Stomach smooth muscle (tissue), 2 donors: Measurements from ENCODE around the gene CAMP.
"Not testable (repeated sequence)": the region's sequence is repeated elsewhere in the genome, so short reads cannot be mapped to it uniquely, and the experiment has no call there.

Source experiments
- H3K27ac ChIP-seq: one replicate; pipeline ENCODE4 v1.7.0; 2013; ENCODE audit warnings: mild to moderate bottlenecking, low read length, inconsistent platforms
- H3K27me3 ChIP-seq, 2 donors: one replicate each; pipeline ENCODE4 v1.7.0; 2013; ENCODE audit warnings: low read length in 2 of 2; ENCODE audit not compliant: insufficient read depth in 2 of 2, control insufficient read depth in 1 of 2
- H3K36me3 ChIP-seq, 2 donors: one replicate each; pipeline ENCODE4 v1.7.0; 2013; ENCODE audit warnings: low read length in 2 of 2; ENCODE audit not compliant: control insufficient read depth in 2 of 2, insufficient read depth in 2 of 2
- H3K4me1 ChIP-seq: one replicate; pipeline ENCODE4 v1.7.0; 2013; ENCODE audit warnings: low read length; ENCODE audit not compliant: control insufficient read depth, insufficient read depth
- H3K4me3 ChIP-seq, 2 donors: one replicate each; pipeline ENCODE4 v1.7.0; 2013; ENCODE audit warnings: low read length in 2 of 2
- H3K9ac ChIP-seq, 2 donors: one replicate each; pipeline ENCODE4 v1.7.0; 2013; ENCODE audit warnings: low read length in 2 of 2, mild to moderate bottlenecking in 1 of 2
- H3K9me3 ChIP-seq, 2 donors: one replicate each; pipeline ENCODE4 v1.7.0; 2013; ENCODE audit warnings: low read length in 2 of 2; ENCODE audit not compliant: control insufficient read depth in 2 of 2
- donor health status: healthy.
- donor health status: Pancreatic carcinoma.

The CAMP gene

DNA sequence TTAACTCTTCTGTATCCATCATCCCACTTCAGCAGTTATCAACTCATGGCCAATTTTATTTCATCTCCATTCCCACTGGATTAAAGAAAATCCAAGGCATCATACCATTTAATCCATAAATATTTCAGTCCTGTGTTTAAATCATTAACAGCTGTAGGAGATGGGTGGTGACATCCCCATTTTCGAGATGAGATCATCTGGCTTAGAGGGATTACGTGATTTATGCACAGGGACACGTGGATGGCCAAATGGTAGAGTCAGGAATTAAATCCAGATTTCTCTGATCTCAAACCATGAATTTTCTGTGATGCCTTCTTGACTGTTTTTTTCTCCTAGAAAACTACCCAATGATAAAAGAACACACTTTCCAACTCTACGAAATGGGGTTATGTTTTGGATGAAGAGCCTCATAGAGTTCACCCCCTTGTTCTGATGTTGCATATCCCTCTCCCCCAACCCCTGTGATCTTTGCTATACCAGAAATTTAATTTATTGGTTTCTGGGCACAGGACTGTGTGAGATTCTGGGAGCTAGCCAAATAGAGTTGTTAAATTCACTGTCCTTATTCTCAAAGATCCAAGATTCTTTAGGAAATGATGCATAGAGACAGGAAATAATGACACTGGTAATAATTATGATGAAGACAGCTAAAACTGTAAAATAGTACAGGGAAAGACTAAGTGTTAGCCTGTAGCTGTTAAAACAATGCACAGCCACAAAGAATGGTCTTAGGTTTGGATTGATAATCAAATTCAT, 25.0 kb downstream of the CAMP start:
- no peak overlapping the region for H3K27ac ChIP-seq
- H3K9ac ChIP-seq = no peak overlapping the region
- no peaks in the 10 kb centered on the region for H3K27me3 ChIP-seq

DNA sequence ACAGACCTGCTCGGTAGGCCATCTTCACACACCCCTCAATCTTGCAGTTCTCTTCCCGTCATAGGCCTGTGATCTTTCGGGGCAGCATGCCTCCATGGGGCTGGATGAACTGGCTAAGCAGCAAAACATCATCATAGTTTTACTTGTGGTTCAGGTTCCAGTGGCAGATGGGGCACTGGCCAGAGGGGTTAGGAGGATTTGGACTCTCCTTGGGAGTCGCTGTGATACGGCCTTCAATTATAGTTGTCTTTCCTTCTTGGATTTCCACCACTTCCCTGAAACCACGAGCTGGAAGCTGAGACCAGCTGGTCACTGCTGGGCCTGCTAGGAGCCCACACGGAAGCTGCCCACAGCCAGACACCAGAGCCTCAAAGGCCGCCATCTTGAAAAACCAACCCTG, 33.3 kb downstream of the CAMP start:
- Histone ChIP-seq H3K9ac (no peak overlapping the region), H3K27ac (no peak overlapping the region), H3K4me3 (no peak overlapping the region), H3K27me3 (no peaks in the 10 kb centered on the region), H3K4me1 (no peaks in the 10 kb centered on the region), H3K36me3 (peaks cover 3 to 12% of the 10 kb centered on the region in 2 donors), H3K9me3 (no peaks in the 10 kb centered on the region)

More for the DNA sequence above, 25.0 kb downstream of the CAMP start:
- Histone ChIP-seq H3K4me3 (no peak overlapping the region), H3K36me3 (peaks cover 0 to 9% of the 10 kb centered on the region in 2 donors), H3K9me3 (no peaks in the 10 kb centered on the region), H3K4me1 (no peaks in the 10 kb centered on the region)

DNA sequence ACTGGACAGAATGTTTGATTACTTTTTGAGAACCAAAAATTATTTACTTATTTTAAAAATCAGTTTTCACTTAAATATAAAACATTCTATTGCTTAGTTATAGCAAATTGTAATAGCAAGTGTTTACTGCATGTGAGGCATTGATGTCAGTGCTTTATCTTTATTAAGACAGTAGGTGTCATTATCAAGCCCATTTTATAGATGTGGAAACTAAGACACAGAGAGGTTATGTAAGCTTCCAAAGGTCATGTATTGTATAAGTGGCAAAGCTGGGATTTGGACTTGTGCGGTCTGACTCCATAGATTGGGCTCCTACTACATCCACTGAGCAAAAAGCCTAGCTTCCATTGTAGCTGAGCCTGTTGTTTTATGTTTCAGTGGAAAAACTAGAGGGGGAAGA, 35.2 kb downstream of the CAMP start:
- H3K4me1 ChIP-seq = no peaks in the 10 kb centered on the region
- peaks cover 3 to 14% of the 10 kb centered on the region in 2 donors for H3K36me3 ChIP-seq
- H3K27me3 ChIP-seq = no peaks in the 10 kb centered on the region
- no peak overlapping the region for H3K27ac ChIP-seq
- H3K9ac ChIP-seq = no peak overlapping the region
- no peaks in the 10 kb centered on the region for H3K9me3 ChIP-seq
- no peak overlapping the region for H3K4me3 ChIP-seq

DNA sequence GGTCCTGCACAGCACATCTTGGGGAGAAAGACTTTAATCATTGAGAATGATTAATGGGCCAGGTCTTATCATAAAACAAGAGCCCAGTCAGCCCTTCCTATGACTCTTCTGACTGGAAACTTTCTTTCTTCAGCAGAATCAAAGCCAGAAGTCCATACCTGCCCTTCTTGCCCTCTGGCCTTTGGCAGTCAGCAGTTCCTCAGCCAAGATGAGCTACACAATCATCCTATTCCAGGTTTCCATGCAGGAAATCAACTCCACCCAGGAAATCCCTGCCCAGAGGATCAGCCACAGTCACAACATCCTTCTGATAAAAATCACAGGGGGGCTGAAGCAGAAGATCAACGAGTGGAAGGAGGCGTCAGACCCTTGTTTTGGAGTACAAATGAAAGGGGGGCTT, 44.5 kb downstream of the CAMP start:
- Histone ChIP-seq H3K9me3 (no peaks in the 10 kb centered on the region), H3K4me1 (no peaks in the 10 kb centered on the region), H3K9ac (no peak overlapping the region), H3K27me3 (no peaks in the 10 kb centered on the region), H3K4me3 (no peak overlapping the region), H3K36me3 (peaks cover 26 to 29% of the 10 kb centered on the region in 2 donors), H3K27ac (no peak overlapping the region)

DNA sequence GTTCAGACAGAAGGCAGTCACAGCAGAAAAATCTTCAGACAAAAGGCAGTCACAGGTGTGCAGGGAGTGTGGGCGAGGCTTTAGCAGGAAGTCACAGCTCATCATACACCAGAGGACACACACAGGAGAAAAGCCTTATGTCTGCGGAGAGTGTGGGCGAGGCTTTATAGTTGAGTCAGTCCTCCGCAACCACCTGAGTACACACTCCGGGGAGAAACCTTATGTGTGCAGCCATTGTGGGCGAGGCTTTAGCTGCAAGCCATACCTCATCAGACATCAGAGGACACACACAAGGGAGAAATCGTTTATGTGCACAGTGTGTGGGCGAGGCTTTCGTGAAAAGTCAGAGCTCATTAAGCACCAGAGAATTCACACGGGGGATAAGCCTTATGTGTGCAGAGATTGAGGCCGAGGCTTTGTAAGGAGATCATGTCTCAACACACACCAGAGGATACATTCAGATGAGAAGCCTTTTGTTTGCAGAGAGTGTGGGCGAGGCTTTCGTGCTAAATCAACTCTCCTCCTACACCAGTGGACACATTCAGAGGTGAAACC, 45.2 kb downstream of the CAMP start:
- Histone ChIP-seq H3K9ac (no peak overlapping the region), H3K9me3 (no peaks in the 10 kb centered on the region), H3K4me3 (no peak overlapping the region), H3K27me3 (no peaks in the 10 kb centered on the region), H3K4me1 (no peaks in the 10 kb centered on the region), H3K36me3 (peaks cover 26 to 29% of the 10 kb centered on the region in 2 donors), H3K27ac (no peak overlapping the region)

- H3K4me3 ChIP-seq = no peak overlapping the region
- H3K27ac ChIP-seq = no peak overlapping the region
- H3K4me1 ChIP-seq = no peaks in the 10 kb centered on the region
- H3K9me3 ChIP-seq = no peaks in the 10 kb centered on the region
- H3K9ac ChIP-seq = no peak overlapping the region
- H3K36me3 ChIP-seq = peaks cover 25 to 29% of the 10 kb centered on the region in 2 donors
- no peaks in the 10 kb centered on the region for H3K27me3 ChIP-seq
These were observed 45.8 kb downstream of the CAMP start for GRCh38 chr3:48268936-48269561.

DNA sequence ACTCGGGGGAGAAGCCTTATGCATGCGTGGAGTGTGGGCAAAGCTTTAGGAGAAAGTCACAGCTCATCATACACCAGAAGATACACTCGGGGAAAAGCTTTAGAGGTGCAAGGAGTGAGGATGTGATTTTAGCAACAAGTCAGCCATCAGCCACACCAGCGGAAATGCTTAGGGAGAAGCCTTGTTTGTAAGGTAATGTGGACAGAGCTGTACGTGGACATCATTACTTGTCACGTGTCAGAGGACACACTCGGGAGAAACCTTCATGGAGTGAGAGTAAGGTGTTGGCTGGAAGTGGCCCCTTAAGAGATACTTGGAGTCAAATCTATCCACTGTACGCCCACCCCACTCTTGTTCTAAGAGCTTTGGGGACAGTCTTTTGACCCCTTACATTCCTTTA, 46.3 kb downstream of the CAMP start:
- no peak overlapping the region for H3K9ac ChIP-seq
- peaks cover 25 to 29% of the 10 kb centered on the region in 2 donors for H3K36me3 ChIP-seq
- no peaks in the 10 kb centered on the region for H3K4me1 ChIP-seq
- H3K27ac ChIP-seq = no peak overlapping the region
- no peak overlapping the region for H3K4me3 ChIP-seq
- no peaks in the 10 kb centered on the region for H3K9me3 ChIP-seq
- H3K27me3 ChIP-seq = no peaks in the 10 kb centered on the region

DNA sequence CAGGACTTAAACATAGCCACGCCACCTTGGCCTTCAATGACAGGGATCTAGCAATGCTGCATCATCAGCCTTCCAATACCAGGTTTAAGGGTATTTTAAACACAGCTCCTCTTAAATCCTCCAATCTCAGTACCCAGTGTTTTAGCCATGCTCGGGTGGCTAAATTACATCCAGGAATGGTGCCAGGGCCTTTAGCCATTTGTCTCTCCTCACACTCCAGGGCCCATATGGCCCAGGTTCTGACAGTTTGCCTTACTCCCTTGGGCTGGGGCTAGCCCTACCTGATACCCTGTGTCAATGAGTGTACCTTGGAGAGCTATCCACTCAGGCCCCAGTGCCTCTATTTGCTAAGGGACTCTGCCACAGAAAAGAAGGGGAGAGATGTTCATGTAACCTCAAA, 47.0 kb downstream of the CAMP start:
- no peaks in the 10 kb centered on the region for H3K27me3 ChIP-seq
- H3K9ac ChIP-seq = no peak overlapping the region
- no peak overlapping the region for H3K4me3 ChIP-seq
- H3K36me3 ChIP-seq = peaks cover 25 to 29% of the 10 kb centered on the region in 2 donors
- no peak overlapping the region for H3K27ac ChIP-seq
- H3K4me1 ChIP-seq = no peaks in the 10 kb centered on the region
- no peaks in the 10 kb centered on the region for H3K9me3 ChIP-seq

DNA sequence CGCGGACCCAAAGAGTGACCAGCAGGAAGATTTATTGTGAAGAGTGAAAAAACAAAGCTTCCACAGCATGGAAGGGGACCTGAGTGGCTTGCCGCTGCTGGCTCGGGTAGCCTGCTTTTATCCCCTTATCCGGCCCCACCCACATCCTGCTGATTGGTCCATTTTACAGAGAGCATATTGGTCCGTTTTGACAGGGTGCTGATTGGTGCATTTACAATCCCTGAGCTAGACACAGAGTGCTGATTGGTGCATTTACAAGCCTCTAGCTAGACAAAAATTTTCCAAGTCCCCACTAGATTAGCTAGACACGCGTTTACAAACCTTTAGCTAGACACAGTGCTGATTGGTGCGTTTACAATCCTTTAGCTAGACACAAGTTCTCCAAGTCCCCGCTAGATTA, 47.9 kb downstream of the CAMP start:
- not testable (repeated sequence) for H3K9ac ChIP-seq, H3K4me1 ChIP-seq, H3K4me3 ChIP-seq, H3K9me3 ChIP-seq, H3K27ac ChIP-seq, H3K27me3 ChIP-seq
- peaks cover 24 to 27% of the 10 kb centered on the region in 2 donors for H3K36me3 ChIP-seq

- no peaks in the 10 kb centered on the region for H3K27me3 ChIP-seq
- H3K9ac ChIP-seq = no peak overlapping the region
- no peak overlapping the region for H3K4me3 ChIP-seq
- peaks cover 19 to 20% of the 10 kb centered on the region in 2 donors for H3K36me3 ChIP-seq
- H3K9me3 ChIP-seq = no peaks in the 10 kb centered on the region
- no peaks in the 10 kb centered on the region for H3K4me1 ChIP-seq
- H3K27ac ChIP-seq = no peak overlapping the region
These were observed 48.6 kb downstream of the CAMP start for GRCh38 chr3:48271763-48272498.
